NB4 (cell line): ENCODE results near the gene MEA1.

Experiments used
- DNase-seq: peaks from one replicate; pipeline ENCODE4 v3.0.0; 2010; ENCODE audit warnings: low read depth
- H3K4me3 ChIP-seq: one replicate; pipeline ENCODE4 v1.5.1; 2011; ENCODE audit warnings: mild to moderate bottlenecking, low read depth, low read length, moderate library complexity
- CTCF ChIP-seq: IDR thresholded peaks from one replicate; pipeline ENCODE4 v1.5.1; 2012; ENCODE audit warnings: low read depth, low read length
- MYC ChIP-seq: IDR thresholded peaks from 2 replicates; pipeline ENCODE4 v1.6.1; 2011; ENCODE audit warnings: low read depth, low read length
- POLR2A ChIP-seq: IDR thresholded peaks from 2 replicates; pipeline ENCODE4 v1.6.1; 2011; ENCODE audit warnings: mild to moderate bottlenecking; ENCODE audit not compliant: insufficient read length; ENCODE audit errors: extremely low read depth
- TF ChIP-seq, protein P1 (sequence below): IDR thresholded peaks from 2 replicates; pipeline ENCODE4 v1.6.1; 2011; ENCODE audit warnings: low read depth, low read length

Gene MEA1

DNA sequence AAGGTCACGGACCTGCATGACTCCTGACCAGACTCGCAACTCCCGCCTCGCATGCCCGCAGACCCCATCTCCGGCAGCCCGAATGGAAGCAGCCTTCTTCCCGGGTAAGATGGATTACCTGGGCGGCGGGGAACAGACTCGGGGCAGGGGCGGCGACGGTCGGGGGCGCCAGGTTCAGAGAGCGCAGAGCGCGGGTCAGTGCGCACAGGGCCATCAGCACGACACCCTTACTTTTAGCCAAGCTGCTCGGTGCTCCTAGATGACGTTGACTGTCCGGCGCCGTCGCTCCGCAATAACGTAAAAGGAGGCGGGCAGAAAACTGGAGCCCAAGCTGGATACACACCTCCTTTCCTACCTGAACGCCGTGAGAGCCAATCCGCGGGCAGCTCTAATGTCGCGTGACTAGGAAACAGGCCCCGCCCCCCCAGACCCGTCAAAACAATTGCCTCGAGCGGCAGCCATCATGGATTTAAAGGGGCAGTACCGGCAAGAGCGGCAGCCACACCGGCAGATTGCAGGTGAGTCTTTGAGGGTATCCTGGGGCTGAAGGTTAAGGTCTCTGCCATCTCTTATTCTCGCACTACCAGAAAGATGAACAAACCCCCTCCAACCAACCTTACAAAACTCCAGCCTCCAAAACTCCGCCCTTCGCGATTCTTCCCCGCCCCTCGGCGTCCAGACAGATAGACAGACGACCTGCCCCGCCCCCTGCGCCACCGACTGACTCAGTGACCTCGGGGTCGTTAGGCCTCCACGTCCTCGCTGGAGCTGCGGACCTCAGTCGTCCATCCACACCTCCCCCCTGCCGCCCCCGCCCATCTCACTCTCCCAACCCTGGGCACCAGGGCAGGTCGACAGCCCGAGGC lies 45.7 kb upstream of the MEA1 start, which contains the start of the genes KLC4 and MRPL2:
Gene KLC4, plus strand, starts transcription at position 464 of the 866 bp plus-strand sequence. CDS start 1,705 bp downstream, outside the sequence.
Gene MRPL2, minus strand, starts transcription at position 267 of the 866 bp plus-strand sequence. Its CDS starts 53 bp downstream, at position 214.
- peak; percentile 99 for DNase-seq
- H3K4me3 ChIP-seq, result peak within 1 kb of the TSS; percentile 99
- peak; percentile 72 for TF ChIP-seq MYC
- TF ChIP-seq CTCF, result no peak
- TF ChIP-seq, protein P1, sequence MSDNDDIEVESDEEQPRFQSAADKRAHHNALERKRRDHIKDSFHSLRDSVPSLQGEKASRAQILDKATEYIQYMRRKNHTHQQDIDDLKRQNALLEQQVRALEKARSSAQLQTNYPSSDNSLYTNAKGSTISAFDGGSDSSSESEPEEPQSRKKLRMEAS, result peak; percentile 70; the same call in 1 of the 2 replicates
- TF ChIP-seq POLR2A, result peak; percentile 84

DNA sequence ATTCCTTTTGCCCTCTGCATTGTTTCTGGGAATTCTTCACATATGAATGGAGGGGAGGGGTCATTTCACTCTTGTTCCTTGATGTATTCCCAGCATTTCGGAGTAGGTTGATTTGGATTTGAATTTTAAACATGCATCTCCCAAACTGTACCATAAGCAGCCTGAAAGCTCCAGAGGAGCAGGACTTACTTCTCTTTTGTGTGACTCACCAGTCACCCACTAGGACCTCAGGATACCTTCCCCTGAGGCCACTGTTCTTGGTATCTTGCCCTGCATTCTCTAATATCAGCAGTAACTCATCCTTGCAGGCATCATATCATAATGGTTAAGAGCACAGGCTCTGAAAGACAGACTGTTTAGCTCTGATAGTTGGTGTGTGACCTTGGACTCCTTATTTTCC lies 44.8 kb upstream of the MEA1 start:
- TF ChIP-seq CTCF (no peak), POLR2A (no peak), MYC (no peak)
- TF ChIP-seq, protein P1, result no peak
- H3K4me3 ChIP-seq, result peak overlapping the region; percentile 99
- peak; percentile 49 for DNase-seq

DNA sequence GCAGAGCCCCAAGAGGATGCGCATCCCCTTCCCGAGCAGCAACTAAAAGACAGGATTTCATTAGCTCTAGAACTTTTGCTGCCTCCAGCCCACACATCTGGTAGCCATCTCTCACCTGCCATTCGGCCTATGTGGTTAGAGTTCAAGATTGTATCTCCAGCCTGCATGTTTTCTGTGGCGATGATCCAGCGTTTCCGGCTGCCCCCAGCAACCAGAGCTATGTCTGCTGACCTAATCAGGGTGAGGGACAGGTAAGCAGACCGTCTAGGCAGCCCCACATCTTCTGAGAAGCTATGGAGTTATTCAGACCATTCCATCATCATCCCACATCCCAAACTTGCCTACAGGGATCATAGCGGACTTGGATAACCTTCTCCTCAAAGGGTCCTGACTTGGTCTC lies 42.2 kb upstream of the MEA1 start:
- DNase-seq, result no peak
- no peak overlapping the region for H3K4me3 ChIP-seq
- no peak for TF ChIP-seq POLR2A
- TF ChIP-seq MYC, result no peak
- TF ChIP-seq CTCF, result no peak
- TF ChIP-seq, protein P1, result no peak

GRCh38 chr6:43054206-43054943 lies 40.6 kb upstream of the MEA1 start:
- TF ChIP-seq POLR2A (no peak), CTCF (no peak), MYC (no peak)
- peak overlapping the region; percentile 77 for H3K4me3 ChIP-seq
- DNase-seq, result no peak

DNA sequence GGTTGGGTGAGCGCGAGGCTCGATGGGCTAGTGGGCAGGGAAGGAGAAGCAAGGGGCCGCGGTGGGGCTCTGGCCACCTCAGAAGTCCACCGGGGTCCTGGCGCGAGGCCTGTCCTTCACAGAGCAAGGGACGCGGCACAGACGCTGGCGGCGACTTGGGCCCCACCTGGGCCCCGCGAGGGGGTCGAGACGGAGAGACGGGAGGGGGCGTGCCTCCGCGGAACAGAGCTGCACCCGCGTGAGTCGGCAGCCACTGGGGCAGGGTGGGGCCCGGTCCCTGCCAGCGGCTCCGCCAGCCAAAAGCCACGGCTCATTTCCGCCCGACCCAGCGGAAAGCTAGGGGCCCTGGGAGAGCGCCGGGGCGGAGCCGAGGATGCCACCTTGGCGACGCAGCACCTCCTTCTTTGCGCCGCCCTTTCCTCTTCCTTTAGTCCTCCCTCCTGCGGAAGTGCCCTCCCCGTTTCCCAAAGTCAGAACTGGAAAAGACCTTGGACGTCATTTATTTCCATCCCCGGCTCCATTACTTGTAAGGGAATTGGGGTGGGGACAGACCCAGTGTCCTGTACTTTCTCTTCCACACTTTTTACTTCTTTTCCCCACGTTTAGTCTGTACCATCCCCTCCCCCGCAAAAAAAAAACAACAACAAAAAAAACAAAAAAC lies 39.9 kb upstream of the MEA1 start, which contains the start of gene CUL7:
Gene CUL7, minus strand, starts transcription at position 307 of the 661 bp plus-strand sequence. CDS start 1,063 bp downstream, outside the sequence.
- peak; percentile 84 for TF ChIP-seq MYC
- TF ChIP-seq POLR2A, result peak; percentile 78
- TF ChIP-seq, protein P1, result peak; percentile 79
- no peak for TF ChIP-seq CTCF
- peak within 1 kb of the TSS; percentile 77 for H3K4me3 ChIP-seq

More for the DNA sequence above, 39.9 kb upstream of the MEA1 start, which contains the start of gene CUL7:
- peak; percentile 96 for DNase-seq
